DLD1 (cell line): Measurements from ENCODE around the gene KLHL28.

Experiments
- in situ Hi-C: cut with HindIII; loops from 2 replicates; pipeline ENCODE4 v1.10.0; 2017; ENCODE audit warnings: low sequenced_read_pairs

The KLHL28 gene

GRCh38 chr14:44961151-44961553, 595 bp downstream of the KLHL28 start:
- in situ Hi-C loops = no loop called here

DNA sequence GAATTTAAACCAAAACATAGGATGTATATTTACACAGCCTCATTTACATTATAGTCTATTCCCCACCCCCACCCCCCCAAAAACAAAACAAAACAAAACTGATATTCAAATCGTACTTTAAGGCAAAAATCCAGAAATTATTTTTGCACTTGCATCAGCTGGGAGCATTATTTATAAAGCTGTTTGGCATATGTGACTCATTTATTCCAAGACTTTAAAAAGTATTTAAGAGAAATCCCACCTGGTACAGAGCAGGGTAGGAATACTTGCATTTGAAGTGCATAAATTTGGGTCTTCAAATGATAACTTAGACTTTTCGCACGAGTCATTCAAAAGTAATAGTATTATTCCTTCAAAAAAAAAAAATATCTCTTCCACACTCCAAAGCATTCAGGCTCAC, 1.1 kb downstream of the KLHL28 start:
- in situ Hi-C loops = no loop called here

- in situ Hi-C loops = no loop called here
Observed at GRCh38 chr14:44960146-44960545, 1.6 kb downstream of the KLHL28 start.

GRCh38 chr14:44959538-44959937, 2.2 kb downstream of the KLHL28 start:
- in situ Hi-C loops = no loop called here

GRCh38 chr14:44956866-44957265, 4.9 kb downstream of the KLHL28 start:
- in situ Hi-C loops = no loop called here

DNA sequence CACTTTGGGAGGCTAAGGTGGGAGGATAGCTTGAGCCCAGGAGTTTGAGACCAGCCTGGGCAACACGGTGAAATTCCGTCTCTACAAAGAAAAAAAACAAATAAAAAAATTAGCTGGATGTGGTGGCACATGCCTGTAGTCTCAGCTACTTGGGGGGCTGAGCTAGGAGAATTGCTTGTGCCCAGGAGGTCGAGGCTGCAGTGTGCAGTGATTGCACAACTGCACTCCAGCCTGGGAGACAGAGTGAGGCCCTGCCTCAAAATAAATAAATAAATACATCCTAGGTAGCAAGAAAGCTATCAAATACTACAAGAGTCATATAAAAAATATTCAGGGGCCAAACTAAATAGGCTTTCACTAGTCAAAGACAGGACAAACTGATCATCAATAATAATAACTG, 6.2 kb downstream of the KLHL28 start:
- in situ Hi-C loops = no loop called here

DNA sequence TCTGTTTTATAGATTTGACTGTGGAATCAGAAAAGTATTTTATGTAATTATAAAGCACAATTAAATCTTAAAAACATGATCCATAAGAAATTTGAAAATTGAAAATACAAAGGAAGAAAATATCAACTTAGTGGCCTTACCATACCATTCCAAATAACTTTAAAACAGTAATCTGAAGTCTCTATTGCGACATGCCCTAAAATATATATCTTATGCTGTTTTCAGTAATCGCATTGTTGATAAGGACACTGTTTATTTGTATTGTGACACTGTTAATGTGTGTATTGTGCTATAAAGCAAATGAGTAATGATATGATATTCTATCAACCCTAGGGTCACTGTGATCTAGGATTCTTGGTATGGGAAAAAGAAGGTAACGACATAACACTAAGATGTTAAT, 7.0 kb downstream of the KLHL28 start:
- in situ Hi-C loops = no loop called here

DNA sequence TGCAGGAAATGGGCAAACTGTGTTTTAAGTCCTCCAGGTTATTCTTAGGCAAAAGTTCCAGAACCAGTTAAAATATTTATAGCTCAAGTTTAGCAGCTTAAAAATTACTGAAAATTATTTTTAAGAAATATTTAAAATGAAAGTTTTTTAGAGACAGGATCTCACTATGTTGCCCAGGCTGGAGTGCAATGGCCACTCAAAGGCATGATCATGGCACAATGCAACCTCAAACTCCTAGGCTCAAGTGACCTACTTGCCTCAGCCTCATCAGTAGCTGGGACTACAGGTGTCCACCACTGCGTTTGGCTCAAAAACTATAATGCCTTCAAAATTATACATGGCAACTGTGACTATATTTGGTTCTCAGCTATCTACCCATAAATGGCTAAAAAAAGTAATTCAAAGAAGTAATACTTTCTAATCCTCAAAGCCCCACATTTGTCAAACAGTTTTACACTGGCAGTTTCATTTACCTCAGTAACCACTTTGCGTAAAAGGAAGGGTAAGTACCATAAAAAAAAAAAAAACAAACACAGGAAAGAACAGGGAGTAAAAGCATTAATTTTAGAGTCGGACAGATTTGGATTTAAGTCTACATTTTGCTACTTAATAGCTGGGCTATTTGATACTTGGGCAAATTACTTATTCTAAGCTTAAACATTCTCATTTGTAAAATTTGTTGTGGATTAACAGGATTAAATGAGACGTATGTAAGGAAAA, 9.2 kb downstream of the KLHL28 start:
- in situ Hi-C loops = no loop called here

DNA sequence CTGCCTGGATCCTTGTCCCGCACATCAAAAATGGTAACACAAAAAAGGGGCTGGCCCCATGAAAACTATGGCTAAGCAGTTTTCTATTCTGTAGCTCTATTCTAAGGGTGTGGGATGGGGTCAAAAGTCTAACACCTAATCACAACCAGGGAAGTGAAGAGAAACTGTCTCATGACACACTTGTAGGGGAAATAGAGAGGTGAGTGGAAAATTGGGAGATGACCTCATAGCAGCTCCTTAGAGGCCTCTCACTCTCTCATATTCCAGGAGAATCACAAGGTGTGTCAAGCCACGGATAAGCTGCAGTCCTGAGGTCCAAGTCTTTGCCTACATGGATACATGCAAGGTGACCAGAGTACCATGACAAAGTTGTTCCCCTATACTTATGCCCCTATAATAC, 10.7 kb downstream of the KLHL28 start:
- in situ Hi-C loops = no loop called here

DNA sequence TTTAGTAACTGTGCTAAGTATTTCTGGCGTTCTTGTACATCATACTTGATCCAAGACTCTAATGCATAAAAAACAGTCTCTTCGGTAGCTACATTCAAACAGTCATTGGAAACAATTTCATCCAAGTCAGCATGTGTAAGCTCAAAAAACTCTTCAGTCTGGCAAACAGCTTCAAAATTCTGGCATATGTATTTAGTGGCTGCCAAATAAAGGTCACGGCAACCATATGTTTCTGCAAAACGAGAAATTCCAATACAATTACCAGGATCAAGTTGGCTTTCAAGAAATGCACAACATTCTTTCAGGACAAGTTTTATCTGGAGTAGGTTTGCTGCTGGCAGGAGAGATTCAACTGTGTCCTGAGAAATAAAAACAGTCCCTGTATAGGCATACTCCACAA, 16.5 kb downstream of the KLHL28 start:
- in situ Hi-C loops = no loop called here

DNA sequence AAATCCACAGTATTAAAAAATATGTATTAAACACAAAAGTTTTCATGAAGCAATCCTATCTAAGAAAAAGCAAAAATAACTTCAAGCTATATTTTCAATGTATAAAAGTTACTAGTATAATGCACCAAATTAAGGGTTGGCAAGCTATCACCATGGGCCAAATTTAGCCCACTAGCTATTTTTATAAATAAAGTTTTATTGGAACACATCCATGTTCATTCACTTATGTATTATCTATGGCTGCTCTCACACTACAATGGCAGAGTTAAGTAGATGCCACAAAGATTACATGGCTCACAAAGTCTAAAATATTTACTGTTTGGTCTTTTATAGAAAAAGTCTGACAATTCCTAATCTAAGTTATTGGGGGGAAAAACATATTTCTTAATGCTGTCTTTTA, 17.6 kb downstream of the KLHL28 start:
- in situ Hi-C loops = no loop called here

GRCh38 chr14:44942436-44942835, 19.3 kb downstream of the KLHL28 start:
- in situ Hi-C loops = no loop called here

DNA sequence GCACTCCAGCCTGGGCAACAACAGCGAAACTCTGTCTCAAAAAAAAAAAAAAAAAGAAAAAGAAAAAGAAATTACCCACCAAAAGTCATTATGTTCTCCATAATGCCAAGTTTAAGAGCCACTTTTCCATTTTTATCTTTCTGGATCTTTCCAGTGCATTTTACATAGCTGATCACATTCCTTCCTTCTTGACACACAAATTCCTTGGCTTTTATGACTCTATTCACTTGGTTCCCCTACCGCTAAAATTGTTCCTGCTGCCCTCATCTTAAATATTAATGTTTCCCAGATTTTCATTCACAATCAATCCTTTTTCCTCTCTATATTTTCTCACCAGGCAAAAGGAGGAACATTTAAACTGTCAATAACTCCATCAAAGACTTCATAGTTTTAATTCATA, 20.2 kb downstream of the KLHL28 start:
- in situ Hi-C loops = no loop called here

- in situ Hi-C loops = no loop called here
Observed at GRCh38 chr14:44940944-44941343, 20.8 kb downstream of the KLHL28 start.

DNA sequence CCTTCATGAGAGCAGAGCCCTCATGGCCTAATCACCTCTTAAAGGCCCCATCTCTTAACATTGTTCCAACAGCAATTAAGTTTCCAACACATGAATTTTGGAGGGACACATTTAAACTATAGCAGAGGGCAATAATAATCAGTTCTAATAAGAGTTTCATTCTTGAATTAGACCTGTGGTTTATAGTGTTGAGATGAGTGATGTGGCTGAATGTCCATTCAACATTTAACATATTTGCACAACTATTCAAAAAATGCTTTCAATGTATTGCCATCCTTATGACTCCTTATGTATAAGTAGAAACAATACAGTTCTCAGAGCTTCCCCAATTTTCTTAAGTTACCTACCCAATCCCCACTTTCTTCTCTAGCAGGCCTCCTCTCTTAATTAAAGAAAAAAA, 21.5 kb downstream of the KLHL28 start:
- in situ Hi-C loops = no loop called here

DNA sequence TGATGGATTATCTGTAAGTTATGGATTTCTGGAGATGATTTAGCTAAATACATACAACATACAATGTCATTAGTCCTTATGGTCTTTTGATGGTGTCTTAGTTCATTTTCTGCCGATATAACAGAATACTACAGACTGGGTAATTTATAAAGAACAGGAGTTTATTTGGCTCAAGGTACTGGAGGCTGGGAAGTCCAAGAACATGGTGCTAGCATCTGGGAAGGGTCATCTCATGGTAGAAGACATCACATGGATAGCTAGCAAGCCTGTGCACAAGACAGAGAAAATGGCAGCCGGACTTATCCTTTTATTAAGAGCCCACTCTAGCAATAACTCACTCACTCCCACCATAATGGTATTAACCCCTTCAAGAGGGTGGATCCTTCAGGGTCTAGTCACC, 24.2 kb downstream of the KLHL28 start:
- in situ Hi-C loops = no loop called here

DNA sequence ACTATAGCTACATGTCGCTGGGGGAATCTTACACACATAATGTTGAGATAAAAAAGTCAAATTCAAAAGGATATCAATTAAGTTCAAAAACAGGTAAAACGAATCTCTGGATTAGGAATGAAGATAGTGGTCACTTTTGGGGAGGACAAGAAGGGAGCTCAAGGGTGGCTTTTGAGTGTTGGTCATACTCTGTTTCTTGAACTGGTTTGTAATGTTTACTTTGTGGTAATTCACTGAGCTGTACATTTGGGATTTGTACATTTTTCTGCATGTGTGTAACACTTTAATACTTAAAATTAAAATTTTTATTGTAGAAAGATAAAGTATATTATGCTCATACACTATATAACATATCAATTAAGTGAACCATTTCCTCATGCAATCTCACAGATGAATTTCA, 26.6 kb downstream of the KLHL28 start:
- in situ Hi-C loops = no loop called here

DNA sequence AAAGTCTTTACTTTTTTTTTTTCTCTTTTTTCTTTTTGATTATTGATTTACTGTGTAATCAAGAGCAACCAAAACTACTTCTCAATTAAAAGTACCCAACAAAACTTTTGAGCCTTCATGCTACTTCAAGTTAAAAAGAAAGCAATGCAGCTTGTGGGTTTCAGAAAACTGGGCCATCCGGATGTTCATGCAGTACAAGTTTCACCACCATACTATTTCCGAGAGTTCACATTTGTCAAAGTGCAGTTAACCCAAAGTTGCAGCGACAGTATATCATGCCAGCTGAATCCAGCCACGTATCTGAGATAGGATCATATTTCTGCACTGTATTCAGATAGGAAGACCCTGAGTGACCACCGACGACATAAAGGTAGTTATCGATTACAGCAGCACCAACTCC, 33.0 kb downstream of the KLHL28 start:
- in situ Hi-C loops = no loop called here

GRCh38 chr14:44914849-44915248, 46.9 kb downstream of the KLHL28 start:
- in situ Hi-C loops = no loop called here

- in situ Hi-C loops = no loop called here
Observed at GRCh38 chr14:44912041-44912869, 49.5 kb downstream of the KLHL28 start.

DNA sequence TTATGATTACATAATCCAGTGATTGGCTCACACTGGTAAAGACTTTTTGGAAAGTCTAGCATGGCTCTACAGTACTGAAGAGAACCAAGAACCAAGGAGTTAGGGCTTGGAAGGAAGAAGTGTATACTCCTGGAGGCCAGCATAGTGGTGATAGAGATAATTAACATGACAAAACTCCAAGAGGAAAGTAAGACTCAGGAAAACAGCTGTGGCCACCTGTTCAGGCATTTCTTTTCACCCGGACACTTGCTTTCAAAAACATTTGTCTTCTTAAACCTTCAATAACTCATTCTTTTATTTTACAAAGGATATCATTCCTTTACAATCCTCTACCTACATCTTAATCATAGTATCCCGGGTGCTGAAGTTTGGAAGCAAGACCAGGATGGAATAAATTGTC, 50.9 kb downstream of the KLHL28 start:
- in situ Hi-C loops = no loop called here

DNA sequence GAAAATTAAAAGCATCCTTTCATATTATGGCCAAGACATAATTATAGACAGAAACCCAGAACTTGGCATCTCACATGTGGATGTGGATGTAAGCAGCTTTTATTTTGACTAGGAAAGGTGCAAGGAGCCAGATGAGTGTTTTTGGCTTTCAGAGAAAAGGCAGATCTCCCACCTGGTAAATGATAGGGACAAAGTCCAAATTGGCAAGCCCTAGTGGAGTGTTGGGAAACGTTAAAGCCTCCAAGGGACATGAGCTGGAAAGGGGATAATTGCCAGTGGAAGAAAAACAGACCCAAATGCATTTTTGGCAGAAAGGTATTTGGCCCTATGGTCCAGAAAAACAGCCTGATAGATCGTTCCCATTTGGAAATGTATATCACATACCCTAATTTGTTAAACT, 60.1 kb downstream of the KLHL28 start:
- in situ Hi-C loops = no loop called here
